CD4-positive, alpha-beta T cell treated with Interleukin-6 for 4 hours (primary cell): ENCODE data around the gene GPR15LG.
A peak's percentile ranks its signal among the peaks of the same experiment; 100 is the strongest.
"Not testable (repeated sequence)": the region's sequence is repeated elsewhere in the genome, so short reads cannot be mapped to it uniquely, and the experiment has no call there.

Experiments used
- DNase-seq: peaks from one replicate; pipeline ENCODE4 v3.0.0-alpha.2; 2020; ENCODE audit warnings: mixed read lengths

Gene GPR15LG

DNA sequence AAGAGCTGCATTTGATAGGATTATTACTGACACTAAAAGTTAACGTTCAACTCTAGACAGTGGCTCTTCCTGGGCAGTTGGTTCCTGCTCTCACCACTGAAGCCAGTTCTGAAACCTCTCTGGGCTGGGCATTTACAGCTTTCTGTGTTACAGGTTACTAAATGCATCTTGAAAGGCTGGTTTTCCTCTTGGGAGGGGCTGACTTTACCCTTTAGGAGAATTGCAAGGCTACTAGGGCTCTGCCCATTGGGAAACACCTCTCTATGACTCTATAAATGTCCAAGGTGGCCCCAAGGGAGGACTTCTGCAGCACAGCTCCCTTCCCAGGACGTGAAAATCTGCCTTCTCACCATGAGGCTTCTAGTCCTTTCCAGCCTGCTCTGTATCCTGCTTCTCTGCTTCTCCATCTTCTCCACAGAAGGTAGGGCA, at the start of gene GPR15LG:
TSS of gene GPR15LG (plus strand) at position 301 of the 429 bp plus-strand sequence. CDS start at position 352, 51 bp downstream.
- no peak for DNase-seq

DNA sequence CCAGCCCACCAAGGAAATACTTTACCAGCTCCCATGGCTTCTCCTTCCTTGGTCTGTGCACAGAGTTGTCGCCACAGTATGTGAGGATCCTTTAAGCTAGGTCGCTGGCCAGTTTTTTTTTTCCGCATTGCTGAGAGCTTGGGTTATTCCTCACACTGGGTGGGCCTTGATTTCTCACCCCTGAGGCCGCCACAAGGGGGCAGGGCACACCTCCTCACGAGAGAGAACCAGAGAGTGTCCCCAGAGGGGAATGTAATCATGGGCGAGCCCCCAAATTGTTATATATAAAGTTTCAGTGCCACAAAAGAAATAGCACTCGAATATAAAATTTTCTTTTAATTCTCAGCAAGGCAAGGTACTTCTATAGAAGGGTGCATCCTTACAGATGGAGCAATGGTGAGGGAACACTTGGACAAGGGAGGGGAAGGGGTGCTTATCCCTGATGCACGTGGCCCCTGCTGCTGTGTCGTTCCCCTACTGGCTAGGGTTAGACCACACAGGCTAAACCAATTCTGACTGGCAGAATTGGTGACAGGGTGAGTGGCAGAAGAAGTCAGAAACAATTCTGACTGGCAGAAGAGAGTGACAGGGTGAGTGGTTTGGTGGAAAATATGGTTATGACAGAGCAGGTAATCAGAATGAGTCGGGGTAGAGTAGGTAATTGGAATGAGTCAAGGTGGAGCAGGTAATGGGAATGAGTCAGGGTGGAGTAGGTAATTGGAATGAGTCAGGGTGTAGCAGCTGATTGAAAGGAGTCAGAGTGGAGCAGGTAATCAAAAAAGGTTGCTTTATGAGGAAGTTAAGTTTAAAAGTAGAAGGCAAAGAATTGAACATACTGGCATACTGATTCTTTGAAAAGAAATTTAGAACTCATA, 47.5 kb upstream of the GPR15LG start:
- not testable (repeated sequence) for DNase-seq

DNA sequence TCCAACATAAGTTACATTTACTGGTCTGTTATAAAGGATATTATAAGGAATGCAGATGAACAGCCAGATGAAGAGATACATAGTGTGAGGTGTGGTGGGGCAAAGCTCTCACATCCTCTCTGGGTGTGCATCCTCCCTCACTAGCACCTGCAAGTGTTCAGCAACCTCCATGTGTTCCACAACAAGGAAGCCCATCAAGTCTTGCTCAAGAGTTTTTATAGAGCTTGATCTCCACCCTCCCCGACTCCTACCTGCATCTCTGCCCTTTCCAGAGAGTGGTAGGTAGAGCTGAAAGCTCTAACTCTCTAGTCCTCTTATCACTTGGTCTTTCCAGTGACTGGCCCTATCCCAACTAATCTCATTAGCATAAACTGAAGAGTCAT, 46.8 kb upstream of the GPR15LG start:
- no peak for DNase-seq

DNA sequence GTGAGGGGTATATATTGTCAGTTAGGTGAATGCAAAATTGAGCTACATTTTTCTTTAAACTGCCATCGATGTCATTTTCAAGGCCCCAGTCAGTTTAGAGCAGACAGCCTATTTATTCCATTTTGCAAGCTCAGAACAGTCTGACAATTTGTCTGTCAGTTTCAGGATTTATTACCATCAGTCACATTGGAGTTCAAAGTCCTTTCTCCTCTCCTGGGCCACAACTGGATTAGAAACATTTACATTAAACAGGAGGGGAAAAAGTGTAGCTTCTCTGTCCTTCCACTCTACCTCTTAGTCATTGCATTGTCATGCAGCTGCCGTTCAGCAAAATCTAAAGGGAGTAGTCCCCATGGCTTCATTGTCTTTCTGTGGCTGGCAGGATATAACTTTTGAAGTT, 37.8 kb upstream of the GPR15LG start:
- DNase-seq: no peak

DNA sequence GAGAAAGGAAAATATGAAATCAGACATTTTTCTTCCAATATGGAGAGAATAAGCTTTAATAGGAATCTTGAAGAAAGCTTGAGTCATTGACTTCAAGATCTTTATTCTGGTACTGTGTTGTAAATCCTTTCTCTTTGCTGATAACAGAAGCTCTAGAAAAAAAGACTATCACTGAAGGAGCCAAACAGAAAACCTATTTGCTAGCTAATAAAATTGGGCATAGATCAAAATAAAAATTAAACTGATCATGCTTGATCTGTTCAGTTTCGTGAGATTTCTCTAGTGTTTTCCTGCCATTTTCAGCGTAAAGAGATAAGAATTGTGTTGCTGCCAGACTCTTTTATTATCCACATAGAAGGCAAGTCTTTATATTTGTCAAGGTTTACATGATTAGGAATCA, 35.8 kb upstream of the GPR15LG start:
- no peak for DNase-seq

DNA sequence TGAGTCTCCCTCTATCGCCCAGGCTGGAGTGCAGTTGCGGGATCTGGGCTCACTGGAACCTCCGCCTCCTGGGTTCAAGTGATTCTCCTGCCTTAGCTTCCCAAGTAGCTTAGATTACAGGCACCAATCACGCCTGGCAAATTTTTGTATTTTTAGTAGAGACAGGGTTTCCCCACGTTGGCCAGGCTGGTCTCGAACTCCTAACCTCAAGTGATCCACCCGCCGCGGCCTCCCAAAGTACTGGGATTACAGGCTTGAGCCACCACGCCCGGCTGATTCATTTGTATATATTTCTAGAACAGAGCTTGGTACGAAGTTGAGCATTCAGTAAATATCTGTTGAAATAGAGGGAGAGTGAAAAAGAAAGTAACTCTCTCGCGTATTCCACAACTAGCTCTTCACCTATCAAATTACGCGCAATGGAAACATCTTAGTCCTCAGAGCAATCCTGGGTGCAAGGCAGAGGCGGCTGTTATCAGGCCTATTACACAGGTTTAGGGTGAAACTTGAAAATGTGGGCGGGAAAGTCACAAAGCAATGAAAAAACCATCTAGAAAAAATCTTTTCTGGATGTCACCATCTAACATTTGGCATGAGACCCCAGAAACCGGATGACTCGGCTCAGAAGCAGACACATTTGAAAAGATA, 35.0 kb upstream of the GPR15LG start:
- no peak for DNase-seq

DNA sequence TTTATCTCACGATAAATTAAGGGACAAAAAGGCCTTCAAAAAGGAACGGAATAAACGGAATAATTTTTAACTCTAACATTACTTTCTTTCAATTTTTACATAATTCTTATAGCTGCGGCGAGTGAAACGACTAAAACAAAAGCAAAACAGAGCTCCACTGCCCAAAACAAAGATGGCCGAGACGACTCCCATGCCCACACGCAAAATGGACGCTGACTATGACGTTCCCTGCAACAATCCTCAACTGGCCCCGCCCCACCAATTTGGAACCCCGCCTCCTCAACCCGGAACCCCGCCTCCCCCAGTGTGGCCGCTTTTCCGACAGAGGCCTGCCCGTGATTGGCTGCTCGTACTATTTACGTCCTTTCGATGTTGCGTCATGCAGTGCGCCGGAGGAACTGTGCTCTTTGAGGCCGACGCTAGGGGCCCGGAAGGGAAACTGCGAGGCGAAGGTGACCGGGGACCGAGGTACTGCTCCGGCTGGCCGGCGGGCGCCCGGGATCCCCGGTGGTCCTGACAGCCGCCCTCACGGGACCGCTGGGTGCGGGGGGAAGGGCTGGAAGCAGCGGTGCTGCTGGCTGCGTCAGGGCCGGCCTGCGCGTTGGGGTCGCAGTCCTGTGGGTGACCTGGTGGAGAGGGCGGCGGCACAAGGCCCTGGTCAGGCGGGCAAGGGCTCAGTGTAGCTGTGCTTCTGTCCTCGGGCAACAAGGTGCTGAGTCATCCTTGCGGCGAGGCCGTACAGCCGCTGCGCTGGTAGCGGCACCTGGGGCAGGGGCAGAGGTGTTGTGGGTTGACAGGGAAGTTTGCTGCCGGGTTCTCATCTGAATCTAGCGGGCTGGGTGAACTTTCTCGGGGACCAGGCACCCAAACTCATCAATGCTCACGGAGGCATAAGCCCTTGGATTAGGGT, 34.2 kb upstream of the GPR15LG start, which contains the start of gene GHITM:
TSS of gene GHITM (plus strand) at position 384 of the 910 bp plus-strand sequence. CDS start 1,992 bp downstream, outside the sequence.
- peak; percentile 98 for DNase-seq

DNA sequence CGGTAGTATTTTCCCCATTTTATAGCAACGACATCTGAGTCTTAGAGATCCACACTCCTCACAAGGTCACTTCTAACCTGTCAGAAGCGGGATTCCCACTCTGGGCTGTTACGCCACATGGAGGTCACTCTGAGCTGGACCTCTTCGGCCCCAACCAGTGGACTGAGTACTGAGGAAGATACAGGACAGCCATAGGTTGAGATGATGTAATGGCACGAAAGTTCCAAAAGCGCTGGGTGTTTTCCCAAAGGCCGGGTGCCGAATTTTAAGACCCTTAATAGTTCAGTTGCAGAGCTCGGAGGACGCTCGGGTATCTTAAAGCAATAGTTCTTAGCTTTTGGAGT, 33.6 kb upstream of the GPR15LG start:
- peak; percentile 2 for DNase-seq

DNA sequence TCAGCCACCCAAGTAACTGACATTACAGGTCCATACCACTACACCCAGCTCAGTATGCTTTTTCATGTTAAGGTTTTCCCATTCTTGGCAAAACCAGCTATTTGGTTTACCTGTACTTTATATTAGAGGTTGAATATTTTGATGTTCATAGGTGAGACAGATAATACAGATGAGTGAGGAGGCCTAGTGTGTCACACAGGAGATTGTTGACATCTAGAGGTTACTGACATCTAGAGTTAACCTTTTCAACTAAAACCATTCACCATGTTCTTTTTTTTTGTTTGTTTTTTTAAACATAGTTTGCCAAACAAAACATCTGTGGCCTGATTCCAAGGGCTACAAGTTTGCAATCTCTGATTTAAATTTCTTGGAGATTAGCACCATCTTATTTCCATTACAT, 26.3 kb upstream of the GPR15LG start:
- no peak for DNase-seq

DNA sequence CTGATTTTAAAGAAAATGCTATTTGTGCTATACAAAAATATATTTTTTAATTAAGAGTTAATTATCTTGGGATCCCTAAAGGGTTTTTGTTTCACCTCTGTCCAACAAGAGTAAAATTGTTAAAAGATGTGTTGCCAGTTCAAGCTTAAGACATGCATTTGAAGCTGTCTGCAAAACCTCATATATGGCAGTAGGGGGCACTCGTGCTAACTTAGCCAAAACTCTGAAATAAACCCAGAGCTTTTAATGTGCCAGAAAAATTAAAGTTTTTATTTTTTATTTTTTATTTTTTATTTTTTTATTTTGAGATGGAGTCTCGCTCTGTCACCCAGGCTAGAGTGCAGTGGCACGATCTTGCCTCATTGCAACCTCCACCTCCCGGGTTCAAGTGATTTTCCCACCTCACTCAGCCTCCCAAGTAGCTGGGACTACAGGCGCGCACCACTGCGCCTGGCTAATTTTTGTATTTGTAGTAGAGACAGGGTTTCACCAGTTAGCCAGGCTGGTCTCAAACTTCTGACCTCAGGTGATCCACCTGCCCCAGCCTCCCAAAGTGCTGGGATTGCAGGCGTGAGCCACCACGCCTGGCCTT, 25.5 kb upstream of the GPR15LG start:
- DNase-seq: peak; percentile 25

DNA sequence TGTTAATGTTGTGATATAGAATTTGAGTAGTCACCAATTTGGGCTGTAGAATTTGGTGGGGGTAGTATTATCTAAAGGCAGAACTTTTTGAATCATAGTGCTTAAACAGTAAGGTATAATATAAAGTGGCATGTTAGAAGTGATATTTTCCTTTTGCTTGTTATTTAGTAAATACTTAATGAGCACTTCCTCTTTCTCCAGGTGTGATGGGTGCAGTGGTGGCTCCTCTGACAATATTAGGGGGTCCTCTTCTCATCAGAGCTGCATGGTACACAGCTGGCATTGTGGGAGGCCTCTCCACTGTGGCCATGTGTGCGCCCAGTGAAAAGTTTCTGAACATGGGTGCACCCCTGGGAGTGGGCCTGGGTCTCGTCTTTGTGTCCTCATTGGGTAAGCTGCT, 23.7 kb upstream of the GPR15LG start:
- DNase-seq: no peak

DNA sequence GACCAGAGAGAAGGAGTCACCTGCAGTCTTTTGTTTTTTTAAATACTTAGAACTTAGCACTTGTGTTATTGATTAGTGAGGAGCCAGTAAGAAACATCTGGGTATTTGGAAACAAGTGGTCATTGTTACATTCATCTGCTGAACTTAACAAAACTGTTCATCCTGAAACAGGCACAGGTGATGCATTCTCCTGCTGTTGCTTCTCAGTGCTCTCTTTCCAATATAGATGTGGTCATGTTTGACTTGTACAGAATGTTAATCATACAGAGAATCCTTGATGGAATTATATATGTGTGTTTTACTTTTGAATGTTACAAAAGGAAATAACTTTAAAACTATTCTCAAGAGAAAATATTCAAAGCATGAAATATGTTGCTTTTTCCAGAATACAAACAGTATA, 20.8 kb upstream of the GPR15LG start:
- no peak for DNase-seq

DNA sequence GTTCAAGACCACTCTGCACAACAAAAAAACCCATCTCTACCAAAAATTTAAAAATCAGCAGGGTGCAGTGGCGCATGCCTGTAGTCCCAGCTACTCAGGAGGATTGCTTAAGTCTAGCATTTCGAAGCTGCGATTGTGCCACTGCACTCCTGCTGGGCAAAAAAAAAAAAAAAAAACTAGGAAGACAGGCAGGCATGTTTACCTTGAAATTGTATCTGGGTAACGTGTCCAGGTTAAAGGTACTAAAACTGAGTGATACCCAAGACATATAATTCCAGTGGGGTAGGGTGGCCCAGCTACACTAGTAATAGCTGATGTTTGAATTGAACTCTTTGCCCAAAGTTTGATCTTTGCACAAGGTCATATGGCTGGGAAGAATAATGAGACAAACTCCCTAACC, 18.1 kb upstream of the GPR15LG start:
- DNase-seq: no peak

DNA sequence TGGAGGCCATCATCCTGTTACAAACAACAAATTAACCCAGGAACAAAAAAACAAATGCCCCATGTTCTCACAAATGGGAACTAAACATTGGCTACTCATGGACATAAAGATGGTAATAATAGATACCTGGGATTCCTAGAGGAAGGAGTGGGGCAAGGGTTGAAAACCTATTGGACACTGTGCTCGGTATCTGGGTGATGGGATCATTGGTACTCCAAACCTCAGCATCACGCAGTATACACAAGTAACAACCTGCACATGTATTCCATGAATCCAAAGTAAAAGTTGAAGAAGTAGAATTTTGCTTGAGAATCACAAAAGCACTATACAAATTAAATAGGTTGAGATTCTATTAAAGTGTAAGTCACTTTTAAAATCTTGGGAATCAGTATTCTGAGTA, 17.6 kb upstream of the GPR15LG start:
- no peak for DNase-seq

DNA sequence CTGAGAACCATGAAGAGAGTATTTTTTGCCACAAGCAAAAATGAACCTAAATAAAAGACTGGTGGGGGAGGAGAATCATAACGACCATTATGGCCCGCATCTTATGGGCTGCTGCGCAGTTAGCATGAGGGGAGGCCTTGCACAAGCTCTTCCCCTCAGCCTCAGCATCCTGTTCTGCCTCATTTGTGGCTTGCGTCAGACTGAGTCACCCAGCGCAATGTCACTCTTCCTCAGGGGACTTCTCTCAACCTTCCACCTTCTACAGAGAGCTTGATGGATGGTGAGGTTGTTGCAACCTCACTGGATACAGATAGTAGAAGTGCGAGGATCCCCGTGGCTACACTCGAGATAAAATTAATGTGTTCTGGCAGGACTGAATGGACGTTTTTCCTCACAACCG, 16.8 kb upstream of the GPR15LG start:
- DNase-seq: peak; percentile 36

DNA sequence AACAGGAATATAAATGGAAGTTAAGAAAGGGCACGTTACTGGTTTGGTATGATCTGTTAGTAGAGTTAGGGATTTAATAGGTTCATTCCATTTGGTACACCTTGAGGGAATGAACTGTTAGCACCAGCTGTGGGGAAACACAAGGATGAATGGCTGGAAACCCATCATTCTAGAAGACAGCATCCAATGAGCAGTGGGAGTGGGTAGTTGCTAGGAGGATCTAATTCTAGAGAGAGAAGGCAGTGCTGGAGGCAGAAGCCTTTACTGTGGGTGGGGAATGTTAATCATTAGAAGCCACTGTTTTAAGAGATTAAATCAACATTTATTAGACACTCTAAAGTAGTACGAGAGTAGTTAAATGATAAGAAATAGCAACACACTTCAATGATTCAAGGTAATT, 15.5 kb upstream of the GPR15LG start:
- no peak for DNase-seq

DNA sequence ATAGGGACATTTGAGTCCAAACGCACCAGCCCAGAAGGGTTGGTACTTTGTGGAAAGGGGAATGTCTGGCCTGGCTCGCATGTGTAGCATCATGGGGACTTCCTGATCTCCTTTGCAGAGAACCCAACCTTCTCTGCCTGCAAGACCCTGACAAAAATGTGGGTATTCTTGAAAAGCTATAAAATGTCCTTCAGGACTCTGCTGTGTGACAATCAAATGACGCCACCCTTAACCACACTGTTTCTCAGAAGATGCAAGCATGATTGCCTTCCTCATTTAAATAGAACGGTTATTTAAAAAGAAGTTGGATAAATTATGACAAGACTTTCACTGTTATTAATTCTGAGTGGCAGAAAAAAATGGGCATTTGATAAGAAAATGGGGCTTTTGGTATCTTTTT, 15.1 kb upstream of the GPR15LG start:
- no peak for DNase-seq

DNA sequence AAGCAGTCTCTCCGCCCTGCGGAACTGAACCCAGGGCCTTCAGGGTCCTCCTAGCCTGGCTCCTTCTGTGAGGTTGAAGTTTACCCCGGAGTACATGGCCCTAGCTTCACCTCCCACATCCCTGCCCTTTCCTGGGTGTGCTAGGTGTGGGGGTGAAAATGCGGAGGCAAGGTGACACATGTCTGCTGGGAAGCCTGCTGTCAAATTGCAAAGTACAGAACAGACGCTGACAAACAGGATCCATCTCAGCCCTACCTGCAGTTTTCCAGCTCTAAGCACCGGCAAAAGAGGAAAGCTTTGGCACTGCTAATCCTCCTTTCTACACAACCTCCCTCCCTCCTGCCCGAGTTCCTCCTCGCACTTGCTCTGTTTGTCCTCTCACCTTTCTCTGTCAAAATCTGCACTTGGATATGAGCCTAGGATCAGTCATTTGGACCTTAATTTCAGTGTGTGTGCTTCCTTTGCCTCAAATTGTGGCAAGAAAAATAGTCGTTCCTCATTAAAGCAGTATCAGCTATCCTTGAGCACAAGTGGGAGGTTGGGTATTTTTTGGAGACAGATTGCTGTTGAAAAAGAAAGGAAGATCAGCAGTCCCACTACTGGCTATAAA, 14.4 kb upstream of the GPR15LG start:
- DNase-seq: no peak

DNA sequence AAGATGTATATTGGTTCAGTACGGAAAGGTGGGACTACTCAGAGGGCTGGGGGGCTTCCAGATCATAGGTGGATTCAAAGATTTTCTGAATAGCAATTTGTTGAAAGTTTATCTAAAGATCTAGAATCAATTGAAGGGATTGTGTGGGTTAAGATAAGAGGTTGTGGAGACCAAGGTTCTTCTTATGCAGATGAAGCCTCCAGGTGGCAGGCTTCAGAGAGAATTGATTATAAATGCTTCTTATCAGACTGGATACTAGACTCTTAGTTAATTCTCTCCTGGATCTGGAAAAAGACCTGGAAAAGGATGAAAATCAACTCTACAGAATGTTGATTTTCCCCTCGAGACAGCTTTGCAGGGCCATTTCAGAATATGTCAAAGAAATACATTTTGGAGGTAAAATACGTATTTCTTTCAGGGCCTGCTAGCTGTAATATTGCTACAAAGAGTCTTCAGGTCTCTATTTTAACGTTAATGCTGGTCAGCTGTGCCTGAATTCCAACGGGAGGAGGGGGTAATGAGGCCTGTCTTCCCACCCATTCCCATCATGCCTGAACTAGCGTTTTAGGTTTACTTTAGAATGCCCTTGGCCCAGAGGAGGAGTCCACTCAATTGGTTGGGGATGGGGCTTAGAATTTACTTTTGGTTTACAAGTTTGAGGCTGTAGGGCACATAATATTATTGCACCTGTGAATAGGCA, 12.8 kb upstream of the GPR15LG start:
- DNase-seq: no peak

DNA sequence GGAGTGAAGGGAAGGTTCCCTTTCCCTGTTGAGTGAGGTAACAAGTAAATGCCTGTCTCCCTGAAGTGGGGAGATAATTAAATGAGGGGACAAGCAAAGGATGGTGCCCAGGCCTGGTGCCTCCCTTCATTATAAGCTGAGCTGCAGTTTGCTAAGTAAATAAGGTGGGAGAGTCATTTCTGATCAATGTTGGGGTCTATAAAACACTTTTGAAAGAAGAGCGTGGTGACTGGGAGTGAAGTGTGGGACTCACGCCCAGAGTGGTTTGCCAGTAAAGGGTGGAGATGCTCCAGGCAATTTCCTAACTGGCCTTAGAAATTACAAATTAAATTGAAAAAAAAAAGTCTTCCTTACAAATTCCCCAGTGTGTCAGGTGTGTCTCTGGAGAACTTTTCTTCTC, 9.6 kb upstream of the GPR15LG start:
- no peak for DNase-seq

DNA sequence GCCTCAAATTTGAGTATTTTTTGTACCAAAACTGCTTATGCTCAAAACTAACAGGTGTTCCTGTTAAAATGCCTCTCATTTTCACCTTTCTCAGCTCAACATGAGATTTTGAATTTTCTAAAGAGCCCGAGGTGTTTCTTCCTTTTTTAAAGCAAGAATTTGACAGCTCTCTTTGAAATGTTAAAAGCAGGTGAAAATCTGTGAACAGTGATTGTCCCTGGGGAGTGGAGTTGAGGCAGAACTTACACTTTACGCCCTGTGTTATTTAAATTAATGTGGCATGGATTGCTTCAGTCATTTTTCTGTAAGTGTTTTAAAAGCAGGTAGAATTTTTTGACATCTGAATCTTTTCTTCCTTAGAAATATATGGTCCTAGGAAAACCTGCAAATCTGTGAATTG, 9.2 kb upstream of the GPR15LG start:
- DNase-seq: no peak
